ENCODE measurements around the gene C14orf180.

The C14orf180 gene

GRCh38 chr14:104584557-104584956 lies 5.0 kb downstream of the C14orf180 start:
- Histone ChIP-seq H4K20me1 (ENCODE audit: insufficient read depth, low read length) (no peaks in the 10 kb centered on the region), H3K9ac (ENCODE audit: low read length) (no peak overlapping the region), H3K4me3 (ENCODE audit: low read length) (no peak overlapping the region), H3K79me2 (ENCODE audit: low read length) (no peaks in the 10 kb centered on the region), H3K4me2 (ENCODE audit: low read length) (no peak overlapping the region), H2AFZ (ENCODE audit: low read depth, low read length) (no peak overlapping the region), H3K9me3 (ENCODE audit: insufficient read depth, low read length) (no peaks in the 10 kb centered on the region), H3K4me1 (ENCODE audit: low read length) (no peaks in the 10 kb centered on the region), H3K36me3 (replicated peaks; ENCODE audit: low read depth, low read length) (no peaks in the 10 kb centered on the region), H3K27me3 (ENCODE audit: low read depth, low read length) (no peaks in the 10 kb centered on the region), H3K27ac (ENCODE audit: low read length) (no peak overlapping the region)
- no peak for TF ChIP-seq EZH2phosphoT487 (IDR thresholded peaks at IDR 0.05; ENCODE audit: low read depth)
- TF ChIP-seq, protein P1, sequence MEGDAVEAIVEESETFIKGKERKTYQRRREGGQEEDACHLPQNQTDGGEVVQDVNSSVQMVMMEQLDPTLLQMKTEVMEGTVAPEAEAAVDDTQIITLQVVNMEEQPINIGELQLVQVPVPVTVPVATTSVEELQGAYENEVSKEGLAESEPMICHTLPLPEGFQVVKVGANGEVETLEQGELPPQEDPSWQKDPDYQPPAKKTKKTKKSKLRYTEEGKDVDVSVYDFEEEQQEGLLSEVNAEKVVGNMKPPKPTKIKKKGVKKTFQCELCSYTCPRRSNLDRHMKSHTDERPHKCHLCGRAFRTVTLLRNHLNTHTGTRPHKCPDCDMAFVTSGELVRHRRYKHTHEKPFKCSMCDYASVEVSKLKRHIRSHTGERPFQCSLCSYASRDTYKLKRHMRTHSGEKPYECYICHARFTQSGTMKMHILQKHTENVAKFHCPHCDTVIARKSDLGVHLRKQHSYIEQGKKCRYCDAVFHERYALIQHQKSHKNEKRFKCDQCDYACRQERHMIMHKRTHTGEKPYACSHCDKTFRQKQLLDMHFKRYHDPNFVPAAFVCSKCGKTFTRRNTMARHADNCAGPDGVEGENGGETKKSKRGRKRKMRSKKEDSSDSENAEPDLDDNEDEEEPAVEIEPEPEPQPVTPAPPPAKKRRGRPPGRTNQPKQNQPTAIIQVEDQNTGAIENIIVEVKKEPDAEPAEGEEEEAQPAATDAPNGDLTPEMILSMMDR (IDR thresholded peaks at IDR 0.05; ENCODE audit: low read depth, low read length), result no peak

GRCh38 chr14:104585966-104586697 lies 6.6 kb downstream of the C14orf180 start:
- Histone ChIP-seq H3K4me1 (ENCODE audit: low read length) (no peaks in the 10 kb centered on the region), H3K79me2 (ENCODE audit: low read length) (no peaks in the 10 kb centered on the region), H3K27me3 (ENCODE audit: low read depth, low read length) (no peaks in the 10 kb centered on the region), H4K20me1 (ENCODE audit: insufficient read depth, low read length) (no peaks in the 10 kb centered on the region), H3K9me3 (ENCODE audit: insufficient read depth, low read length) (no peaks in the 10 kb centered on the region), H3K4me2 (ENCODE audit: low read length) (no peak overlapping the region), H3K36me3 (replicated peaks; ENCODE audit: low read depth, low read length) (no peaks in the 10 kb centered on the region), H3K4me3 (ENCODE audit: low read length) (no peak overlapping the region), H3K27ac (ENCODE audit: low read length) (no peak overlapping the region), H2AFZ (ENCODE audit: low read depth, low read length) (no peak overlapping the region), H3K9ac (ENCODE audit: low read length) (no peak overlapping the region)
- TF ChIP-seq EZH2phosphoT487 (IDR thresholded peaks at IDR 0.05; ENCODE audit: low read depth), result no peak
- TF ChIP-seq, protein P1 (IDR thresholded peaks at IDR 0.05; ENCODE audit: low read depth, low read length), result no peak

DNA sequence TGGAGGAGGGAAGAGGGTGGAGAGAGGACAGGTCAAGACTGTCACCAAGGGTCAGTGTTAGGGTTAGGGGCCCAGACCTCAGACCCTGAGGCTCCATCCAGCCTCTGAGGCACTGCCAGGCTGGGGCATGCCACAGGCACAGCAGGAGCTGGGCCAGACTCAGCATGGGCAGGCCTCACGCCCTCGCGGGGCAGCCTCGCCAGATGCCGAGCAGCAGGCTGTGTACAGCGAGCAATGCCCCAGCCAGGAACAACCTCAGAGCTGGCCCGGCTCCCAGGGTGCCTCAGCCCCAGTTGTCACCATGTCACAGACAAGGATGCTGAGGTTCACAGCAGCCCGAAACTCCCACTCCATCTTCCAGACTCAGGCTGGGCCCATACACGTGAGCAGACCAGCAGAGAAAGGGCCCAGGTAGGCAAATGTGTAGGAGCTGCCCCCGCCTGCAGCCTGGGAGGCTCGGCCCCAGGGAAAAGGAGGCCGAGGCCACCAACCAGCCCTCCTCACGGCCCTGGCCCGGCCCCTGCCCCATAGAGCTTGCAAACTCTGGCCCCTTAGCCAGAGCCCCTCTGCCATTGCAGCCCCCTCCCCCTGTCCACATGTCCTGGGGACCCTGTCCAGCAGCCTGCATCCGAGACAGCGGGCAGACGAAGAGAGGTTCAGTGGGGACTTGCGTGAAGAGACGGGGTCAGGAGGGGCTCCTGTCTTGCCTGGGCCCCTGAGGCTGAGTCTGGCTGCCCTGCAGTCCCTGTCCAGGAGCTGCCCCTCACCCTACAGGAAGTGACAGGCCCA lies 7.5 kb downstream of the C14orf180 start:
- no peak overlapping the region for H3K4me3 ChIP-seq (ENCODE audit: low read length)
- no peaks in the 10 kb centered on the region for H4K20me1 ChIP-seq (ENCODE audit: insufficient read depth, low read length)
- H3K4me1 ChIP-seq (ENCODE audit: low read length), result no peaks in the 10 kb centered on the region
- H3K36me3 ChIP-seq (replicated peaks; ENCODE audit: low read depth, low read length), result no peaks in the 10 kb centered on the region
- H2AFZ ChIP-seq (ENCODE audit: low read depth, low read length), result no peak overlapping the region
- no peak overlapping the region for H3K9ac ChIP-seq (ENCODE audit: low read length)
- no peaks in the 10 kb centered on the region for H3K9me3 ChIP-seq (ENCODE audit: insufficient read depth, low read length)
- TF ChIP-seq, protein P1 (IDR thresholded peaks at IDR 0.05; ENCODE audit: low read depth, low read length), result no peak
- TF ChIP-seq EZH2phosphoT487 (IDR thresholded peaks at IDR 0.05; ENCODE audit: low read depth), result no peak
- no peaks in the 10 kb centered on the region for H3K27me3 ChIP-seq (ENCODE audit: low read depth, low read length)
- H3K79me2 ChIP-seq (ENCODE audit: low read length), result no peaks in the 10 kb centered on the region
- H3K4me2 ChIP-seq (ENCODE audit: low read length), result no peak overlapping the region
- H3K27ac ChIP-seq (ENCODE audit: low read length), result no peak overlapping the region

- H3K4me1 ChIP-seq (ENCODE audit: low read length), result no peaks in the 10 kb centered on the region
- H3K9ac ChIP-seq (ENCODE audit: low read length), result no peak overlapping the region
- no peak overlapping the region for H3K4me3 ChIP-seq (ENCODE audit: low read length)
- H3K9me3 ChIP-seq (ENCODE audit: insufficient read depth, low read length), result no peaks in the 10 kb centered on the region
- H3K79me2 ChIP-seq (ENCODE audit: low read length), result no peaks in the 10 kb centered on the region
- no peak overlapping the region for H3K27ac ChIP-seq (ENCODE audit: low read length)
- TF ChIP-seq EZH2phosphoT487 (IDR thresholded peaks at IDR 0.05; ENCODE audit: low read depth), result no peak
- TF ChIP-seq, protein P1 (IDR thresholded peaks at IDR 0.05; ENCODE audit: low read depth, low read length), result no peak
- H3K27me3 ChIP-seq (ENCODE audit: low read depth, low read length), result peaks cover 5% of the 10 kb centered on the region; the same call in 1 of the 2 replicates
- no peak overlapping the region for H3K4me2 ChIP-seq (ENCODE audit: low read length)
- H2AFZ ChIP-seq (ENCODE audit: low read depth, low read length), result no peak overlapping the region
- no peaks in the 10 kb centered on the region for H3K36me3 ChIP-seq (replicated peaks; ENCODE audit: low read depth, low read length)
- no peaks in the 10 kb centered on the region for H4K20me1 ChIP-seq (ENCODE audit: insufficient read depth, low read length)
These were observed 8.1 kb downstream of the C14orf180 start for GRCh38 chr14:104587641-104588040.

Data from OCI-LY3 (cell line).